Progenitor cell of endocrine pancreas (in vitro differentiated cells): ENCODE results near the gene CDH20. TPM values are rescaled to one million over a fixed set of nuclear protein-coding genes. Genes with fewer than 3 reads are reported as not detected.
A peak's percentile ranks its signal among the peaks of the same experiment; 100 is the strongest.

Source experiments
- DNase-seq: peaks from one replicate; pipeline ENCODE4 v3.0.0; 2021; ENCODE audit warnings: low spot score; ENCODE audit not compliant: unreplicated experiment
- H3K27ac Mint-ChIP-seq: 2 replicates; pipeline ENCODE4 v1.8.0; 2021; ENCODE audit warnings: mild to moderate bottlenecking, moderate library complexity, mixed read lengths
- H3K27me3 Mint-ChIP-seq: 2 replicates; pipeline ENCODE4 v1.8.0; 2021; ENCODE audit warnings: mixed read lengths
- H3K36me3 Mint-ChIP-seq: 2 replicates; pipeline ENCODE4 v1.8.0; 2022; ENCODE audit warnings: mixed read lengths; ENCODE audit not compliant: insufficient read depth
- H3K4me1 Mint-ChIP-seq: 2 replicates; pipeline ENCODE4 v1.8.0; 2021; ENCODE audit warnings: low read depth, mixed read lengths
- H3K4me3 Mint-ChIP-seq: 2 replicates; pipeline ENCODE4 v1.8.0; 2021; ENCODE audit warnings: low read depth, mild to moderate bottlenecking, moderate library complexity, mixed read lengths
- H3K9me3 Mint-ChIP-seq: 2 replicates; pipeline ENCODE4 v1.8.0; 2021; ENCODE audit warnings: low read depth, mixed read lengths
- CTCF ChIP-seq: fragments of 200-600 bp; sonication (generic); IDR thresholded peaks from one replicate; pipeline ENCODE4 v1.5.0; 2021; ENCODE audit warnings: antibody characterized with exemption, mild to moderate bottlenecking; ENCODE audit not compliant: unreplicated experiment
- total RNA-seq: library from RNA; stranded (reverse); gene quantifications from 2 replicates; pipeline ENCODE4 v1.2.1, GENCODE V29; 2021

CDH20 gene
- total RNA-seq, 1 donor from 2014 or later: 0.65 TPM

- H3K27me3 Mint-ChIP-seq: peaks cover 5% of the 10 kb centered on the region
- no peak overlapping the region for H3K4me3 Mint-ChIP-seq
- H3K4me1 Mint-ChIP-seq: peaks cover 5% of the 10 kb centered on the region
- DNase-seq: no peak
- H3K36me3 Mint-ChIP-seq: no peaks in the 10 kb centered on the region
- no peak for TF ChIP-seq CTCF
- H3K27ac Mint-ChIP-seq: no peak overlapping the region
- no peaks in the 10 kb centered on the region for H3K9me3 Mint-ChIP-seq
Measured at GRCh38 chr18:61474918-61475317, 141.7 kb downstream of the CDH20 start.

- Mint-ChIP-seq H3K27ac (no peak overlapping the region), H3K4me1 (peaks cover 5% of the 10 kb centered on the region), H3K27me3 (peaks cover 5% of the 10 kb centered on the region), H3K9me3 (no peaks in the 10 kb centered on the region), H3K36me3 (no peaks in the 10 kb centered on the region), H3K4me3 (no peak overlapping the region)
- no peak for TF ChIP-seq CTCF
- DNase-seq: no peak
Measured at GRCh38 chr18:61475931-61476330, 142.7 kb downstream of the CDH20 start.

- H3K27ac Mint-ChIP-seq: peak overlapping the region; percentile 29
- no peak overlapping the region for H3K4me3 Mint-ChIP-seq
- no peak for DNase-seq
- no peaks in the 10 kb centered on the region for H3K36me3 Mint-ChIP-seq
- no peaks in the 10 kb centered on the region for H3K9me3 Mint-ChIP-seq
- H3K4me1 Mint-ChIP-seq: peaks cover 13% of the 10 kb centered on the region
- TF ChIP-seq CTCF: no peak
- no peaks in the 10 kb centered on the region for H3K27me3 Mint-ChIP-seq
Measured at GRCh38 chr18:61489334-61489733, 156.1 kb downstream of the CDH20 start.

- Mint-ChIP-seq H3K9me3 (no peaks in the 10 kb centered on the region), H3K4me3 (no peak overlapping the region), H3K4me1 (peaks cover 2% of the 10 kb centered on the region), H3K27me3 (peaks cover 13% of the 10 kb centered on the region), H3K36me3 (no peaks in the 10 kb centered on the region), H3K27ac (no peak overlapping the region)
- TF ChIP-seq CTCF: no peak
- DNase-seq: no peak
Measured at GRCh38 chr18:61496374-61496773, 163.1 kb downstream of the CDH20 start.

GRCh38 chr18:61497422-61497821, 164.2 kb downstream of the CDH20 start:
- Mint-ChIP-seq H3K27ac (no peak overlapping the region), H3K4me1 (peaks cover 2% of the 10 kb centered on the region), H3K9me3 (no peaks in the 10 kb centered on the region), H3K36me3 (no peaks in the 10 kb centered on the region), H3K4me3 (no peak overlapping the region), H3K27me3 (peaks cover 16% of the 10 kb centered on the region)
- DNase-seq: no peak
- no peak for TF ChIP-seq CTCF
